HG03039 (cell line): ENCODE measurements around the gene TAS2R43.
"Not testable (repeated sequence)": the region's sequence is repeated elsewhere in the genome, so short reads cannot be mapped to it uniquely, and the experiment has no call there.

Experiments used
- ATAC-seq: cut with Tn5 transposase; IDR thresholded peaks from one replicate; pipeline ENCODE4 v1.9.1; 2021; ENCODE audit warnings: mild to moderate bottlenecking, moderate library complexity; ENCODE audit not compliant: unreplicated experiment

Gene TAS2R43, protein sequence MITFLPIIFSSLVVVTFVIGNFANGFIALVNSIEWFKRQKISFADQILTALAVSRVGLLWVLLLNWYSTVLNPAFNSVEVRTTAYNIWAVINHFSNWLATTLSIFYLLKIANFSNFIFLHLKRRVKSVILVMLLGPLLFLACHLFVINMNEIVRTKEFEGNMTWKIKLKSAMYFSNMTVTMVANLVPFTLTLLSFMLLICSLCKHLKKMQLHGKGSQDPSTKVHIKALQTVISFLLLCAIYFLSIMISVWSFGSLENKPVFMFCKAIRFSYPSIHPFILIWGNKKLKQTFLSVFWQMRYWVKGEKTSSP

DNA sequence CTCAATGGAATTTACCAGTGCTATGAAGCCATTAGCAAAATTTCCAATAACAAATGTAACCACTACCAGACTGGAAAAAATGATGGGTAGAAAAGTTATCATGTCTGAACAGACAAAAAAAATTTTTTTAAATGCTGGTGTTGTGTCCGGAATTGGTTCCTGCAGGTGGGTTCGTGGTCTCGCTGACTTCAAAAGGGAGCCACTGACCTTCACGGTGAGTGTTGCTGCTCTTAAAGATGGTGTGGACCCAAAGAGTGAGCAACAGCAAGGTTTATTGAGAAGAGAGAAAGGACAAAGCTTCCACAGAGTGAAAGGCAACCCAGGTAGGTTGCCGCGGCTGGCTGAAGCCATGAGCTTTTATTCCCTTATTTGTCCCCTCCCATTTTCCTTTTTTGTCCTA, at the start of gene TAS2R43:
TAS2R43 (minus strand) TSS at position 186 of the 400 bp plus-strand sequence; CDS start at position 102, 84 bp downstream.
- no peak for ATAC-seq

DNA sequence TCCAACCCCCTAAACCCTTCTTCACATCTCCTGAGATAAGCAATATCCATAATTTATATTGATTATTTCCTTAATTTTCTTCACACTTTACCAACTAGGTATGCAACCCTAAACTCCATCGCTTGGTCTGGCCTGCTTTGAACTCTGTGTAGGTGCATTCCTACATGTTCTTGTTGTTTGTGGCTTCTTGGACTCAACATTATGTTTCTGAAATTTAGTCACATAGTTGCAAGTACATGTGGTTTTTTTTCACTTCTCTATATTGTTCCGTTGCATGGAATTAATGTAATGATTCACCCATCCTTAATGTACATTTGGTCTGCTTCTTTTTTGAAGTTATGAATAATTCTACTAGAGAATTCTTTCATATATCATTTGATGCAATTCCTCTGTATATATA, 44.0 kb upstream of the TAS2R43 start:
- ATAC-seq = no peak

DNA sequence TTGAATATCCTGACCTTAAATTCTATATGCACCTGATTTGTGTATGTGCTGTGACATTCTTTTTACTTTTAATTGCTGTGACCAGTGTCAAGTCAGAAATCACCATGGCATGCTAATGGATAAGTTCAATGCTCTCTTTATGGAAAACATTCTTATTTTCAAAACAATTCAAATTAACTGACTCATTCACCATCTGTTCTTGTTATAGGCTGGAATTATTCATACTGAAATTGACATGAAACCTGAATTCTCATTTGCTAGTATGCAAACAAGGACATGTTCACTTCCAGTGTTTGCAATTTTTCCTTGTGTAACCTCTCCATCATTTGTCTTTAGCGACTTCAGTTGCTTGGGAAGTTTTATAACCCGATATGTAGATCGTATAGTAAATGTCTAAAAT, 42.2 kb upstream of the TAS2R43 start, which contains the start of gene TAS2R30:
TAS2R30 (minus strand) TSS at position 340 of the 400 bp plus-strand sequence. CDS start 400 bp downstream, outside the sequence.
- ATAC-seq = no peak

DNA sequence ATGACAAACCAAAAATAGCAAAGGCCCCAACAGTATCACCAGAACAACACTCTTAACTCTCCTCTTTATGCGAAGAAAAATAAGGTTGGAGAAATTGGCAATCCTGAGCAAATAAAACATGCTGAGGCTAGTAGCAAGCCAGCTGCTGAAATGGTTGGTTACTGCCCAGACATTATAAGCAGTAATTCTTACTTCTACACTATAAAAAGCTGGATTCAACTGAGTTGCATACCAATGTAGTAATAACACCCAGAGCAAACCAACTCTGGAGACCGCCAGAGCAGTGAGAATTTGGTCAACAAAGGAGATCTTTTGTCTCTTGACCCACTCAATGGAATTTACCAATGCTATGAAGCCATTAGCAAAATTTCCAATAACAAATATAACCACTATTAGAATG, 41.7 kb upstream of the TAS2R43 start:
- ATAC-seq = no peak

GRCh38 chr12:11133162-11133561, 41.0 kb upstream of the TAS2R43 start:
- ATAC-seq = no peak

DNA sequence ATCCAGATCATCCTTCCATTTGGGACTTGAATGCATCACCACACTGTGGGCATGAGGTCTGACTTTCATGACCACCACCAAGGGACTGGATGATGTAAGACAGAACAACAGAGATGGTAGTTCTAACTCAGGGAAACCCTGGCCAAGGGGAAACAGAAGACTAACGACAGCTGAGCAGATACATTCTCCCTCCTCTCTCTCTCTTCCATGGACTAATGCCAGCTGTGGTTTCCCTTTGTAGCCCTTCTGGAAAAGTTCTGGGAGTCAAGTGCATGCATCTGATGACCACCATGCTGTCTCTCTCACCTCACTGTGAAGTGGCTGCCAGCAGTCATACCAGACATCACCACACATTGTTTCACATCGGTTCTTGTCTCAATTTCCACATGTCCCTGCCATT, 38.9 kb upstream of the TAS2R43 start:
- ATAC-seq = no peak

- ATAC-seq = no peak
Observed at GRCh38 chr12:11130382-11130781, 38.3 kb upstream of the TAS2R43 start.

DNA sequence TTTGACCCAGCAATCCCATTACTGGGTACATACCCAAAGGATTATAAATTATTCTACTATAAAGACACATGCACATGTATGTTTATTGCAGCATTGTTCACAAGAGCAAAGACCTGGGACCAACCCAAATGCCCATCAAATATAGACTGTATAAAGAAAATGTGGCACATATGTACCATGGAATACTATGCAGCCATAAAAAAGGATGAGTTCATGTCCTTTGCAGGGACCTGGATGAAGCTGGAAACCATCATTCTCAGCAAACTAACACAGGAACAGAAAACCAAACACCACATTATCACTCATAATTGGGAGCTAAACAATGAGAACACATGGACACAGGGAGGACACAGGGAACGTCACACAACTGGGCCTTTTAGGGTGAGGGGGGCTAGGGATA, 22.0 kb upstream of the TAS2R43 start:
- not testable (repeated sequence) for ATAC-seq

DNA sequence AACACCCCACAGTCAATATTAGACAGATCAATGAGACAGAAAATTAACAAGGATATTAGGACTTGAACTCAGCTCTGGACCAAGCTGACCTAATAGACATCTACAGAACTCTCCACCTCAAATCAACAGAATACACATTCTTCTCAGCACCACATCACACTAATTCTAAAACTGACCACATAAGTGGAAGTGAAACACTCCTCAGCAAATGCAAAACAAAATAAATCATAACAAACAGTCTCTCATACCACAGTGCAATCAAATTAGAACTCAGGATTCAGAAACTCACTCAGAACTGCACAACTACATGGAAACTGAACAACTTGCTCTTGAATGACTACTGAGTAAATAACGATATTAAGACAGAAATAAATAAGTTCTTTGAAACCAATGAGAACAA, 19.1 kb upstream of the TAS2R43 start:
- ATAC-seq = not testable (repeated sequence)

DNA sequence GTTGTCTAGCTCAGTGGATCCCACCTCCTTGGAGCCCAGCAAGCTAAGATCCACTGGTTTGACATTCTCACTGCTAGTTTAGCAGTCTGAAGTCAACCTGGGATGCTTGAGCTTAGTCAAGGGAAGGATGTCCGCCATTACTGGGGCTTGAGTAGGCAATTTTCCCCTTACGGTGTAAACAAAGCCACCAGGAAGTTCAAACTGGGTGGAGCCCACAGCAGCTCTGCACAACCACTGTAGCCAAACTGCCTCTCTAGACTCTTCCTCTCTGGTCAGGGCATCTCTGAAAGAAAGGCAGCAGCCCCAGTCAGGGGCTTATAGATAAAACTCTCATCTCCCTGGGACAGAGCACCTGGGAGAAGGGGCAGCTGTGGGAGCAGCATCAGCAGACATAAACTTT, 16.7 kb upstream of the TAS2R43 start:
- no peak for ATAC-seq

DNA sequence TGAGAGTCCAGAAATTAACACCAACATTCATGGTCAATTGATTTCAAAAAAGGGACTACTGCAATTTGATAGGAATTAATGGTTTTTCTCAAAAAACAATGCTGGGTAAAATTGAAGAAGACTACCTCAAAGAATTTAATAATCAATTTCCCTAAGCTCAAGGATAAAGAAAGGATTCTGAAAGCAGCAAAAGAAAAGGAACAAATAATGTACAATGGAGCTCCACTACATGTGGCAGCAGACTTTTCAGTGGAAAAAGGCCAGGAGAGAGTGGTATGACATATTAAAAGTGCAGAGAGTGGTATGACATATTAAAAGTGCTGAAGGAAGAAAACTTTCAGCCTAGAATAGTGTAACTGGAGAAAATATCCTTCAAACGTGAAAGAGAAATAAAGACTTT, 15.6 kb upstream of the TAS2R43 start:
- ATAC-seq = no peak

- no peak for ATAC-seq
Observed at GRCh38 chr12:11106288-11106687, 14.2 kb upstream of the TAS2R43 start.

GRCh38 chr12:11105546-11105945, 13.4 kb upstream of the TAS2R43 start:
- no peak for ATAC-seq

GRCh38 chr12:11094910-11095309, 2.8 kb upstream of the TAS2R43 start:
- not testable (repeated sequence) for ATAC-seq

DNA sequence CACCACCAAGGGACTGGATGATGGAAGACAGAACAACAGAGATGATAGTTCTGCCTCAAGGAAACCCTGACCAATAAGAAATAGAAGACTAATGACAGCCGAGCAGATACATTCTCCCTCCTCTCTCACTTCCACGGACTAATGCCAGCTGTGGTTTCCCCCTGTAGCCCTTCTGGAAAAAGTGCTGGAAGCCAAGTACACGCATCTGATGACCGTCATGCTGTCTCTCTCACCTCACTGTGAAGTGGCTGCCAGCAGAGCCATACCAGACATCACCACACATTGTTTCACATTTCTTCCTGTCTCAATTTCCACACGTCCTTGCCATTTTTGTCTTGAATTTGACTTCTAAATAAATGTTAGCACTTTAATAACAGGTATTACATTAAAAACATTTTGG, 2.9 kb downstream of the TAS2R43 start:
- no peak for ATAC-seq

- no peak for ATAC-seq
Observed at GRCh38 chr12:11085419-11085818, 6.7 kb downstream of the TAS2R43 start.

GRCh38 chr12:11081987-11082386, 10.1 kb downstream of the TAS2R43 start:
- no peak for ATAC-seq

DNA sequence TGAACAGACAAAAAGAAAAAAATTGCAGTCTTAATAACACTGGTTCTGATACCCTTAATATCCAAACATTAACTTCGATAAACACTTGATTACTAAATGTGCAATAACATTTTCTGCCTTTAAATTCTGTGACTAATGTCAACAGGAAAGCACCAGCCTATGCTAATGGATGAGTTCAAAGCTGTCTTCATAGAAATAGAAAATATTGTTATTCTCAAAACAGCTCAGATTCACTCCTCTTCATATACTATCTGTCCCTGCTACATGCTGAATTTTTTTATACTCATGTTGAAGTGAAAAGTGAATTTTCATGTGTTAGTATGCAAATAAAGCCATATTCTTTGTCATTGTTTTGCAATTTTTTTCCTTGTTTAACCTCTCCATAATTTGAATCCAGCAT, 13.9 kb downstream of the TAS2R43 start:
- no peak for ATAC-seq

GRCh38 chr12:11075642-11076041, 16.5 kb downstream of the TAS2R43 start:
- no peak for ATAC-seq

- ATAC-seq = no peak
Observed at GRCh38 chr12:11071414-11071813, 20.7 kb downstream of the TAS2R43 start.

DNA sequence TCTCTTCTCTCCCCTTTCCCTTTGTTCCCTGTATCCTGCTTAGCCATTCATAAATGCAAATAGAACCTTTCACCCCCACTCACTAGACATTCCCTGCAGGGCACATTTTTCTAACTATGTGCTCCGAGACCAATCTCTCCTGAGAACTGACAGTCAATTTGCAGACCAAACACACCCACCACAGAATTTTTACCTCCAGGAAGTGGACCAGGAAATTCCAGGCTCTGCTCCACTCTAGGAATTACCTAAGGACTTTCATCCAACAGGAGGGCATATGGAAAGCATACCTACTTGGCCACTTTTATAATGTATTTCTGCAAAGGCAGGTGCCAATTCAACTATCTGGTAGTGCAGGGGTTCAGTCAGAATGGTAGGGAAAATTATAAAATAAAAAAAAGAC, 21.1 kb downstream of the TAS2R43 start:
- no peak for ATAC-seq

- ATAC-seq = no peak
Observed at GRCh38 chr12:11069854-11070365, 22.2 kb downstream of the TAS2R43 start.

- ATAC-seq = no peak
Observed at GRCh38 chr12:11067514-11067913, 24.6 kb downstream of the TAS2R43 start.
